Measurements from ENCODE around the gene GNG7. TPM values are rescaled to one million over a fixed set of nuclear protein-coding genes. Genes with fewer than 3 reads are reported as not detected.

GNG7 gene
- polyA plus RNA-seq (2011; rRNA removed), result 0.20 and 0.22 TPM in 2 replicates
- polyA minus RNA-seq (2011; rRNA and poly(A)+ RNA removed), result 0.10 and 0.14 TPM in 2 replicates

GRCh38 chr19:2702170-2703076 lies at the start of gene GNG7:
Gene GNG7, minus strand, starts transcription at chr19:2702694. Its CDS starts 182,006 bp downstream, at chr19:2520688.
- CTCF ChIA-PET, result interaction anchor here (1.2 to 2.9 kb wide), 2 partner anchors 47 to 54 kb away, joined by 7 to 9 read pairs; no protein-coding TSS in a partner anchor
- POLR2A ChIA-PET, result interaction anchor here (0.6 kb wide), 1 partner anchor 139 kb away, joined by 3 read pairs; the partner anchor contains the start of gene ZNF555

GRCh38 chr19:2751438-2751830 lies 48.9 kb upstream of the GNG7 start:
- no peak for DNase-seq (ENCODE audit: low read depth)
- Histone ChIP-seq H3K36me3 (ENCODE audit: control insufficient read depth, insufficient read depth, low read length) (peaks cover 8% of the 10 kb centered on the region), H3K4me3 (ENCODE audit: low read depth, low read length) (no peak overlapping the region), H3K27me3 (ENCODE audit: control insufficient read depth, insufficient read depth, low read length) (no peaks in the 10 kb centered on the region)
- no peak for TF ChIP-seq CTCF (IDR thresholded peaks at IDR 0.05; ENCODE audit: insufficient read depth, low read depth, low read length)
- ChIA-PET POLR2A (no interaction called here), CTCF (interaction anchor here (1.4 to 12.6 kb wide), 2 partner anchors 102 to 115 kb away, joined by 10 to 244 read pairs; no protein-coding TSS in a partner anchor)

More at GRCh38 chr19:2702170-2703076, at the start of gene GNG7:
- no peak for DNase-seq (ENCODE audit: low read depth)
- Histone ChIP-seq H3K4me3 (ENCODE audit: low read depth, low read length) (peak within 1 kb of the TSS; percentile 40), H3K27me3 (ENCODE audit: control insufficient read depth, insufficient read depth, low read length) (peaks cover 15% of the 10 kb centered on the region), H3K36me3 (ENCODE audit: control insufficient read depth, insufficient read depth, low read length) (no peaks in the 10 kb centered on the region)
- TF ChIP-seq CTCF (IDR thresholded peaks at IDR 0.05; ENCODE audit: insufficient read depth, low read depth, low read length), result no peak

GRCh38 chr19:2750808-2751437 lies 48.4 kb upstream of the GNG7 start:
- TF ChIP-seq CTCF (IDR thresholded peaks at IDR 0.05; ENCODE audit: insufficient read depth, low read depth, low read length), result no peak
- CTCF ChIA-PET, result interaction anchor here (0.8 to 12.6 kb wide), 6 partner anchors 9 to 102 kb away, joined by 3 to 244 read pairs (median 8); no protein-coding TSS in a partner anchor
- DNase-seq (ENCODE audit: low read depth), result no peak

GRCh38 chr19:2747349-2747748 lies 44.9 kb upstream of the GNG7 start:
- ChIA-PET CTCF (interaction anchor here (0.7 to 12.6 kb wide), 2 partner anchors 27 to 98 kb away, joined by 3 to 244 read pairs; no protein-coding TSS in a partner anchor), POLR2A (no interaction called here)
- Histone ChIP-seq H3K4me3 (ENCODE audit: low read depth, low read length) (no peak overlapping the region), H3K36me3 (ENCODE audit: control insufficient read depth, insufficient read depth, low read length) (no peaks in the 10 kb centered on the region), H3K27me3 (ENCODE audit: control insufficient read depth, insufficient read depth, low read length) (no peaks in the 10 kb centered on the region)
- TF ChIP-seq CTCF (IDR thresholded peaks at IDR 0.05; ENCODE audit: insufficient read depth, low read depth, low read length), result no peak
- no peak for DNase-seq (ENCODE audit: low read depth)

More at GRCh38 chr19:2750808-2751437, 48.4 kb upstream of the GNG7 start:
- no peaks in the 10 kb centered on the region for H3K27me3 ChIP-seq (ENCODE audit: control insufficient read depth, insufficient read depth, low read length)
- H3K4me3 ChIP-seq (ENCODE audit: low read depth, low read length), result no peak overlapping the region
- POLR2A ChIA-PET, result no interaction called here
- H3K36me3 ChIP-seq (ENCODE audit: control insufficient read depth, insufficient read depth, low read length), result peaks cover 8% of the 10 kb centered on the region

- Histone ChIP-seq H3K4me3 (ENCODE audit: low read depth, low read length) (no peak overlapping the region), H3K36me3 (ENCODE audit: control insufficient read depth, insufficient read depth, low read length) (no peaks in the 10 kb centered on the region), H3K27me3 (ENCODE audit: control insufficient read depth, insufficient read depth, low read length) (no peaks in the 10 kb centered on the region)
- DNase-seq (ENCODE audit: low read depth), result no peak
- no peak for TF ChIP-seq CTCF (IDR thresholded peaks at IDR 0.05; ENCODE audit: insufficient read depth, low read depth, low read length)
- POLR2A ChIA-PET, result no interaction called here
- CTCF ChIA-PET, result interaction anchor here (0.6 to 12.6 kb wide), 3 partner anchors 39 to 95 kb away, joined by 3 to 244 read pairs (median 3); partner anchors contain the start of gene SGTA
Measured at GRCh38 chr19:2744113-2744512, 41.6 kb upstream of the GNG7 start.

All from BJ (cell line).